HCEC 1CT (cell line): ENCODE results near the gene MLIP.
"Not testable (repeated sequence)": the region's sequence is repeated elsewhere in the genome, so short reads cannot be mapped to it uniquely, and the experiment has no call there.

ENCODE experiments used
- DNase-seq: peaks from one replicate; pipeline ENCODE4 v3.0.0-alpha.2; 2017

Gene MLIP

GRCh38 chr6:54111341-54112045 lies at the start of gene MLIP:
MLIP (plus strand) TSS chr6:54111443; CDS start chr6:54111480, 37 bp downstream.
- DNase-seq = no peak

GRCh38 chr6:54063228-54063539 lies 48.1 kb upstream of the MLIP start:
- DNase-seq = no peak

- no peak for DNase-seq
Measured at GRCh38 chr6:54068694-54069093, 42.5 kb upstream of the MLIP start.

GRCh38 chr6:54070025-54070424 lies 41.2 kb upstream of the MLIP start:
- DNase-seq = no peak

- DNase-seq = no peak
Measured at GRCh38 chr6:54071821-54072340, 39.4 kb upstream of the MLIP start.

- DNase-seq = no peak
Measured at GRCh38 chr6:54072635-54073313, 38.5 kb upstream of the MLIP start.

- no peak for DNase-seq
Measured at GRCh38 chr6:54073487-54073886, 37.8 kb upstream of the MLIP start.

GRCh38 chr6:54074109-54074508 lies 37.1 kb upstream of the MLIP start:
- no peak for DNase-seq

- peak; percentile 9 for DNase-seq
Measured at GRCh38 chr6:54074578-54075195, 36.6 kb upstream of the MLIP start.

GRCh38 chr6:54076159-54076789 lies 35.0 kb upstream of the MLIP start:
- no peak for DNase-seq

GRCh38 chr6:54081499-54081898 lies 29.7 kb upstream of the MLIP start:
- DNase-seq = not testable (repeated sequence)

- DNase-seq = no peak
Measured at GRCh38 chr6:54083287-54083686, 28.0 kb upstream of the MLIP start.

GRCh38 chr6:54084231-54084630 lies 27.0 kb upstream of the MLIP start:
- DNase-seq = no peak

GRCh38 chr6:54085047-54085446 lies 26.2 kb upstream of the MLIP start:
- DNase-seq = no peak

GRCh38 chr6:54085541-54085940 lies 25.7 kb upstream of the MLIP start:
- DNase-seq = peak; percentile 42

- DNase-seq = no peak
Measured at GRCh38 chr6:54086439-54086838, 24.8 kb upstream of the MLIP start.

- no peak for DNase-seq
Measured at GRCh38 chr6:54087721-54088120, 23.5 kb upstream of the MLIP start.

- no peak for DNase-seq
Measured at GRCh38 chr6:54093326-54093948, 17.8 kb upstream of the MLIP start.

GRCh38 chr6:54094293-54094692 lies 16.9 kb upstream of the MLIP start:
- no peak for DNase-seq

- no peak for DNase-seq
Measured at GRCh38 chr6:54094786-54095185, 16.5 kb upstream of the MLIP start.

- no peak for DNase-seq
Measured at GRCh38 chr6:54095723-54096122, 15.5 kb upstream of the MLIP start.

GRCh38 chr6:54096811-54097210 lies 14.4 kb upstream of the MLIP start:
- no peak for DNase-seq

- no peak for DNase-seq
Measured at GRCh38 chr6:54097753-54098152, 13.5 kb upstream of the MLIP start.
